GM10266 (cell line): ENCODE data around the gene ADRA1B.

Source experiments
- DNase-seq: peaks from one replicate; pipeline ENCODE4 v3.0.0; 2012; ENCODE audit errors: extremely low spot score
- CTCF ChIP-seq: IDR thresholded peaks from 2 replicates; pipeline ENCODE4 v1.5.1; 2012; ENCODE audit warnings: mild to moderate bottlenecking, low read depth; ENCODE audit not compliant: control insufficient read depth, insufficient read depth; ENCODE audit errors: missing control alignments

Gene ADRA1B

DNA sequence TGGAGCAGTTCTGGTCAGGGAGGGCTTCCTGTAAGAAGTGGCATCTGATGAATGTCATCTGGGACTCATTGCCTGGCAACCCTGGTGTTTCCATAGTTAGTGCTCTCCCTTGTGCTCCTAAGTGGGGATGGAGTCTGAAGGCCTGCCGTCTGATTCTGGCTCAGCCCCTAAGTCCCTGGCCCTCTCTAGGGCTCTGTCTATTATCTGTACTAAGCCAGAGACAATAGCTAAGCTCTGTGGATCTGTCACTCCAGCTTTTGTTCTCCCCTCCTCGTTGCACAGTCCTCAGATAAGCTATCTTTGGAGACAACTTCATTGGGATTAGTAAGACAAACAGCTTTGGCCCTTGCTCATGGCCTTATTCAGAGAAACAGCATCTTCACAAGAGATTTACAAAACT lies 62.1 kb downstream of the ADRA1B start:
- no peak for DNase-seq
- TF ChIP-seq CTCF: no peak

- no peak for TF ChIP-seq CTCF
- no peak for DNase-seq
These were observed 66.3 kb downstream of the ADRA1B start for GRCh38 chr5:159982421-159983173.

GRCh38 chr5:159987031-159987674 lies 70.9 kb downstream of the ADRA1B start:
- peak; percentile 82 for DNase-seq
- TF ChIP-seq CTCF: peak; percentile 83

GRCh38 chr5:159990506-159990905 lies 74.2 kb downstream of the ADRA1B start:
- no peak for TF ChIP-seq CTCF
- DNase-seq: no peak

DNA sequence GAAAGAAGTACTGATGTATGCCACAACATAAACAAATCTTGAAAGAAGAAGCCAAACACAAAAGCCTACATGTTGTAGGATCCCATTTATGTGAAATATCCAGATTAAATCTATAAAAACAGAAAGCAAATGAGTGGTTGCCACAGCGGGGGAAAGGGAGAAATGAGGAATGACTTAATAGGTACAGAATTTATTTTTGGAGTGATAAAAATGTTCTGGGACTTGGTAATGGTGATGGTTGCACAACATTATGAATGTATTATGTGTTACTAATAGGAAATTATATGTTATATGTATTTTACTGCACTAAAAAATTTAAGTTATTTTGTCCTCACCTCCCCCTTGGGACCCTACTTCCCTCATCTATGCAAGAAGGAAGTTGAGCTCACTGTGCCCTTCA lies 76.3 kb downstream of the ADRA1B start:
- no peak for TF ChIP-seq CTCF
- no peak for DNase-seq

DNA sequence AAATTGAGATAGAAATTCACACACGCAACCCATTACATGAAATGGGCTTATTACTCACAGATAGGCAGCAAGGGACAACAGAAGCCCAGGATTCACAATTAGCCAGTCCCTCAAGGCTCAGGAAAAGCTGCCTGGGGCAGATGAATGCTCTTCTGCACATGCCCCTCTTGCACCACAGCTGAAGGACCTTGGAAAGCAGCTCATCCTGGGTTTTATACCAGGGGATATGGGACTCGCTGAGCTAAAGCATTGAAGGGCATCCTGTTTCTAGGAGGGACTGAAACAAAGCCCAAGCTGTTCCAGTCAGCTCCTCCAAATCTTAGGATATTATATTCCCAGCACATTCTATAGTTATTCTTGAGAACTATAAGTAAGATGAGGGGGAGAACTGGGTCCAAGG lies 76.9 kb downstream of the ADRA1B start:
- no peak for DNase-seq
- no peak for TF ChIP-seq CTCF

DNA sequence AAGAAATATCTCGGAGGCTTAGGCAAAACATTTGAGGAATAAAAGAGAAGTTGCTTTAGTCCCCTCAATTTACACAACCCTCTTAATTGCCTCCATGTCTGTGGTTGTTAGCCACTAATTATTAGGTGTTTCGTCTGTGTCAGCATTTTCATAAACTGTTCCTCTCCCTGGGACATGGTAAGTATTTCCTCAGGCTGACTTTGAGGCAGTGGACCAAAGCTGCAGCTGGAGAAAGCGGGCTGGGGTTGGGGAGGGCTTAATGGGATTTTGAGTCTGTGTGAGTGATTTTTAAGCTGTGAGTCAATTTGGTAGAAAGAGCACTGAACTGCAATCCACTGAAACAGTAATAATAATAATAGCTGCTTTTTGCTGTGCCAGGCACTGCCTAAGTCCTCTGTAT lies 79.6 kb downstream of the ADRA1B start:
- DNase-seq: no peak
- TF ChIP-seq CTCF: no peak
